Mesangial cell (primary cell): Measurements from ENCODE around the gene ST8SIA4. TPM values are rescaled to one million over a fixed set of nuclear protein-coding genes. Genes with fewer than 3 reads are reported as not detected.

Source experiments
- total RNA-seq: library from RNA; depleted of rRNA; stranded (reverse); fragments of >200 nt; gene quantifications from 2 replicates; pipeline ENCODE4 v1.2.3, GENCODE V29; 2015

Gene ST8SIA4, protein sequence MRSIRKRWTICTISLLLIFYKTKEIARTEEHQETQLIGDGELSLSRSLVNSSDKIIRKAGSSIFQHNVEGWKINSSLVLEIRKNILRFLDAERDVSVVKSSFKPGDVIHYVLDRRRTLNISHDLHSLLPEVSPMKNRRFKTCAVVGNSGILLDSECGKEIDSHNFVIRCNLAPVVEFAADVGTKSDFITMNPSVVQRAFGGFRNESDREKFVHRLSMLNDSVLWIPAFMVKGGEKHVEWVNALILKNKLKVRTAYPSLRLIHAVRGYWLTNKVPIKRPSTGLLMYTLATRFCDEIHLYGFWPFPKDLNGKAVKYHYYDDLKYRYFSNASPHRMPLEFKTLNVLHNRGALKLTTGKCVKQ
- 0.49 and 3.8 TPM in 2 replicates for total RNA-seq

DNA sequence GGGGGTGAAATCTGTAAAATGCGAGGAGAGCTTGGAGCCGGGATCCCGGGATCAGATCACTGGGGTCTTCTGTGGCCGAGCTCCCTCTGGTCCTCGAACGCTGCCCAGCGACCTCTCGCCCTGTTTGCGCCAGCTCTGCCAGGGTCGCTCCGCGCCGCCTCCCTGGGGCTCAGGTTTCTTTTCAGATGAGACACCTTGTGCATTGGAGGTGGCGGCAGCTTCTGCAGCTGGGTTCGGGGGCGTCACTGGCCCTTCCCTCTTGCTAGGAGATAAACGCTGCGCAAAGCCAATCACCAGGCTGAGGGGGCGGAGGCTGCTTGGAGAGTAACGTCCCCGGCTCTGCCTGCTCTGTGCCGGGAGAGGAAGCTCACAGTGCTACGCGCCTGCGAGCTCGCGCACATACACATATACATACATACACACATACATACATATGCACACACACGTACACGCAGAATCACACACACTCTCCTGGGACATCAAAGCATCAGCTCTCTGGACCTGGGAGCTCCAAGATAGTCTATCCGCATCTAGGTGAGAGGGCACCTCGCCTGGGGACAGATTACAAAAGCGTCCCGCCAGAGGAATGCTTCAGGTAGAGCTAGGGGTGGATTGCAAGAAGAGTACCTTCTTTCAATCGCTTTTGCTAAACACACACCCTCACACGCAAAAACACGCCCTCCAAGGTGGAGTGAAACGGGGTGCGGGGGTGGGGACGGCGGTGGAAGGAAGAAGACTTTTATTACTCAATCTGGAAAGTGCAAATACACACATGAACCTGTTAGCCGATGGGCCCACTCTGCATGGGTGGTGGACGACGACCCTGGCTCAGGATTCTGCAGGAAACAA lies at the start of gene ST8SIA4:
ST8SIA4 (minus strand) TSS at position 244 of the 849 bp plus-strand sequence. CDS start 327 bp downstream, outside the sequence.

